CMK (cell line): ENCODE data around the gene SPX.

Source experiments
- DNase-seq: peaks from one replicate; pipeline ENCODE4 v3.0.0-alpha.2; 2010; ENCODE audit warnings: low read depth

The SPX gene

GRCh38 chr12:21580748-21581516 lies 54.8 kb downstream of the SPX start:
- peak; percentile 42 for DNase-seq
